ENCODE results near the gene DNLZ.

GRCh38 chr9:136381311-136381710 is 17.8 kb upstream of the DNLZ start:
- TF ChIP-seq, protein P1, sequence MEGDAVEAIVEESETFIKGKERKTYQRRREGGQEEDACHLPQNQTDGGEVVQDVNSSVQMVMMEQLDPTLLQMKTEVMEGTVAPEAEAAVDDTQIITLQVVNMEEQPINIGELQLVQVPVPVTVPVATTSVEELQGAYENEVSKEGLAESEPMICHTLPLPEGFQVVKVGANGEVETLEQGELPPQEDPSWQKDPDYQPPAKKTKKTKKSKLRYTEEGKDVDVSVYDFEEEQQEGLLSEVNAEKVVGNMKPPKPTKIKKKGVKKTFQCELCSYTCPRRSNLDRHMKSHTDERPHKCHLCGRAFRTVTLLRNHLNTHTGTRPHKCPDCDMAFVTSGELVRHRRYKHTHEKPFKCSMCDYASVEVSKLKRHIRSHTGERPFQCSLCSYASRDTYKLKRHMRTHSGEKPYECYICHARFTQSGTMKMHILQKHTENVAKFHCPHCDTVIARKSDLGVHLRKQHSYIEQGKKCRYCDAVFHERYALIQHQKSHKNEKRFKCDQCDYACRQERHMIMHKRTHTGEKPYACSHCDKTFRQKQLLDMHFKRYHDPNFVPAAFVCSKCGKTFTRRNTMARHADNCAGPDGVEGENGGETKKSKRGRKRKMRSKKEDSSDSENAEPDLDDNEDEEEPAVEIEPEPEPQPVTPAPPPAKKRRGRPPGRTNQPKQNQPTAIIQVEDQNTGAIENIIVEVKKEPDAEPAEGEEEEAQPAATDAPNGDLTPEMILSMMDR (conservative IDR thresholded peaks at IDR 0.05; ENCODE audit: low read length): no peak
- TF ChIP-seq EZH2phosphoT487 (IDR thresholded peaks at IDR 0.05; ENCODE audit: borderline replicate concordance, low read depth, low read length): no peak
